Measurements from ENCODE around the gene CLEC19A.

The CLEC19A gene

GRCh38 chr16:19348125-19348524 lies 62.6 kb downstream of the CLEC19A start:
- no peak overlapping the region for H4K12ac ChIP-seq (ENCODE audit: low read depth, low read length)
- no peak for DNase-seq
- H3K9ac ChIP-seq (ENCODE audit: low read length) = no peak overlapping the region
- no peak overlapping the region for H3K14ac ChIP-seq (ENCODE audit: low read length)
- no peak overlapping the region for H2BK12ac ChIP-seq (ENCODE audit: low read length)
- H3K27ac ChIP-seq (ENCODE audit: low read depth, low read length) = no peak overlapping the region
- no CpG with 5 or more reads among the region's 6 CpGs for WGBS (ENCODE audit: extremely low coverage, insufficient coverage, insufficient read length)
- peaks cover 0 to 4% of the 10 kb centered on the region in 2 experiments for H3K4me1 ChIP-seq (ENCODE audit: control insufficient read depth in 1 of 2, insufficient read depth in 2 of 2, low read length in 2 of 2)
- no peak overlapping the region for H4K91ac ChIP-seq (ENCODE audit: low read depth, low read length)
- H3K23ac ChIP-seq (ENCODE audit: low read length) = no peak overlapping the region
- H2BK120ac ChIP-seq (ENCODE audit: insufficient read depth, low read length, poor library complexity) = no peak overlapping the region
- H2AFZ ChIP-seq (ENCODE audit: insufficient read depth, low read length, poor library complexity) = no peak overlapping the region
- no peak overlapping the region for H3K4ac ChIP-seq (ENCODE audit: low read depth, low read length)
- H3K27me3 ChIP-seq (ENCODE audit: insufficient read depth, low read length) = no peaks in the 10 kb centered on the region
- no peaks in the 10 kb centered on the region for H3K79me1 ChIP-seq (ENCODE audit: low read length)
- H3K9me3 ChIP-seq (ENCODE audit: insufficient read depth, low read depth, low read length) = no peaks in the 10 kb centered on the region
- no peak overlapping the region for H3K4me3 ChIP-seq (ENCODE audit: low read depth, low read length)
- H4K8ac ChIP-seq (ENCODE audit: low read depth, low read length) = no peak overlapping the region
- no peak overlapping the region for H3K18ac ChIP-seq (ENCODE audit: low read length)
- H3K4me2 ChIP-seq (ENCODE audit: low read length) = no peak overlapping the region
- no peaks in the 10 kb centered on the region for H3K36me3 ChIP-seq (ENCODE audit: control insufficient read depth in 1 of 2, insufficient read depth in 2 of 2, low read length in 2 of 2)
- no peak overlapping the region for H2BK5ac ChIP-seq (ENCODE audit: low read depth, low read length, poor library complexity)
- no peak overlapping the region for H2AK5ac ChIP-seq (ENCODE audit: low read length)
- no peaks in the 10 kb centered on the region for H3K79me2 ChIP-seq (ENCODE audit: control insufficient read depth, insufficient read depth, low read length, poor library complexity)

- H2BK120ac ChIP-seq (ENCODE audit: insufficient read depth, low read length, poor library complexity) = no peak overlapping the region
- peak overlapping the region; percentile 41 for H3K4me2 ChIP-seq (ENCODE audit: low read length)
- no peak overlapping the region for H3K9ac ChIP-seq (ENCODE audit: low read length)
- no peaks in the 10 kb centered on the region for H3K79me2 ChIP-seq (ENCODE audit: control insufficient read depth, insufficient read depth, low read length, poor library complexity)
- no peak overlapping the region for H2BK5ac ChIP-seq (ENCODE audit: low read depth, low read length, poor library complexity)
- H2AK5ac ChIP-seq (ENCODE audit: low read length) = no peak overlapping the region
- no peak overlapping the region for H2AFZ ChIP-seq (ENCODE audit: insufficient read depth, low read length, poor library complexity)
- H3K23ac ChIP-seq (ENCODE audit: low read length) = no peak overlapping the region
- H2BK12ac ChIP-seq (ENCODE audit: low read length) = no peak overlapping the region
- no peak overlapping the region for H4K91ac ChIP-seq (ENCODE audit: low read depth, low read length)
- H3K36me3 ChIP-seq (ENCODE audit: control insufficient read depth in 1 of 2, insufficient read depth in 2 of 2, low read length in 2 of 2) = no peaks in the 10 kb centered on the region
- no peak for DNase-seq
- H3K4ac ChIP-seq (ENCODE audit: low read depth, low read length) = no peak overlapping the region
- H3K4me3 ChIP-seq (ENCODE audit: low read depth, low read length) = no peak overlapping the region
- peaks cover 0 to 4% of the 10 kb centered on the region in 2 experiments for H3K4me1 ChIP-seq (ENCODE audit: control insufficient read depth in 1 of 2, insufficient read depth in 2 of 2, low read length in 2 of 2)
- no peaks in the 10 kb centered on the region for H3K27me3 ChIP-seq (ENCODE audit: insufficient read depth, low read length)
- H3K9me3 ChIP-seq (ENCODE audit: insufficient read depth, low read depth, low read length) = no peaks in the 10 kb centered on the region
- H4K12ac ChIP-seq (ENCODE audit: low read depth, low read length) = no peak overlapping the region
- no CpG with 5 or more reads among the region's 11 CpGs for WGBS (ENCODE audit: extremely low coverage, insufficient coverage, insufficient read length)
- H3K27ac ChIP-seq (ENCODE audit: low read depth, low read length) = no peak overlapping the region
- no peak overlapping the region for H3K14ac ChIP-seq (ENCODE audit: low read length)
- no peak overlapping the region for H3K18ac ChIP-seq (ENCODE audit: low read length)
- H3K79me1 ChIP-seq (ENCODE audit: low read length) = no peaks in the 10 kb centered on the region
- H4K8ac ChIP-seq (ENCODE audit: low read depth, low read length) = no peak overlapping the region
Measured at GRCh38 chr16:19348578-19349315, 63.2 kb downstream of the CLEC19A start.

GRCh38 chr16:19354371-19354770 lies 68.8 kb downstream of the CLEC19A start:
- Histone ChIP-seq H2BK120ac (ENCODE audit: insufficient read depth, low read length, poor library complexity) (no peak overlapping the region), H2BK12ac (ENCODE audit: low read length) (no peak overlapping the region), H3K27me3 (ENCODE audit: insufficient read depth, low read length) (no peaks in the 10 kb centered on the region), H3K4me1 (ENCODE audit: control insufficient read depth in 1 of 2, insufficient read depth in 2 of 2, low read length in 2 of 2) (peaks cover 3 to 7% of the 10 kb centered on the region in 2 experiments), H3K9me3 (ENCODE audit: insufficient read depth, low read depth, low read length) (no peaks in the 10 kb centered on the region), H2AK5ac (ENCODE audit: low read length) (no peak overlapping the region), H3K4ac (ENCODE audit: low read depth, low read length) (no peak overlapping the region), H2AFZ (ENCODE audit: insufficient read depth, low read length, poor library complexity) (no peak overlapping the region), H3K9ac (ENCODE audit: low read length) (no peak overlapping the region), H3K79me1 (ENCODE audit: low read length) (no peaks in the 10 kb centered on the region), H2BK5ac (ENCODE audit: low read depth, low read length, poor library complexity) (no peak overlapping the region), H3K36me3 (ENCODE audit: control insufficient read depth in 1 of 2, insufficient read depth in 2 of 2, low read length in 2 of 2) (no peaks in the 10 kb centered on the region), H3K14ac (ENCODE audit: low read length) (no peak overlapping the region), H3K18ac (ENCODE audit: low read length) (no peak overlapping the region), H3K27ac (ENCODE audit: low read depth, low read length) (no peak overlapping the region), H3K79me2 (ENCODE audit: control insufficient read depth, insufficient read depth, low read length, poor library complexity) (no peaks in the 10 kb centered on the region), H4K8ac (ENCODE audit: low read depth, low read length) (no peak overlapping the region), H3K4me2 (ENCODE audit: low read length) (peak overlapping the region; percentile 29), H3K23ac (ENCODE audit: low read length) (no peak overlapping the region), H4K12ac (ENCODE audit: low read depth, low read length) (no peak overlapping the region), H3K4me3 (ENCODE audit: low read depth, low read length) (no peak overlapping the region), H4K91ac (ENCODE audit: low read depth, low read length) (no peak overlapping the region)
- peak in 1 of 2 donors; percentile 50 for DNase-seq
- no CpG with 5 or more reads among the region's 2 CpGs for WGBS (ENCODE audit: extremely low coverage, insufficient coverage, insufficient read length)

DNA sequence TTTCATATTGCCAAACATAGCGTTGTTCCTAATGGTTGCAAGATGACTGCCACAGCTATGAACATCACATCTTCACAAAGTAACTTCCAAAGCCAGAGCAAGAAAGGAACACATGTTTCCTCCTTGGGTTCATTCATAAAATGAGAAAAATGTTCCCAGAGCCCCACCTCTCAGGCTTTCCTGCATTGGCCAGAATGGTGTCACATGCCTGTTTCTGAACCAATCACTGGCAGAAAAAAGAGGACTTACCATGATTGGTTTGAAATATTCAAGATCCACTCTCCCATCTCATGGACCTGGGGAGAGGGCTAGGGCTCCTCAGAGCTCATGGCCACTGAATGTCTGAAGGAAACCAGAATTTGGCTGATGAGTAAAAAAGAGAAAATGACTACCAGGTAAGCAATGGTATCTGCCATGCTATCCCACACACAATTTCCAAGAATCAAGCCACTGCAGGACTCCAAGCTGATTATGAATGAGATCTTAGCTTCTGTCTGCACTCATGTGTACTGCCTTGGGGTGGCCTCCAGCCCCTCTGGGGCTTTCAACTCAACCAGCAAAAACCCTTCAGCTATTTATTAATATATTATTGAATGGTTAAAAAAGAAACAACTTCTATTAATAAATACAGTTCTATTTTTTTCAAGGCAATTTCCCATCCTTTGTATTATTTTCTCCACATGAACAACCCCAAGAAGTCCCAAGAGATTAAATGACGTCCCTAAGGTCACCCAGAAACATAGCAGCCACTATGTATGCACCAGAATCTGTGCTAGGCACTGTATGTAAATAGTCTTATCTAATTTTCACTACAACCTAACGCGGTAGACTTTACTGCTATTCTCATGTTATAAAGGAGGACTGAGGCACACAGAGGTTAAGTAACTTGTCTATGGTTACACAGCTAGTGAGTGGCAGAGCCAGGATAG lies 70.8 kb downstream of the CLEC19A start:
- H4K12ac ChIP-seq (ENCODE audit: low read depth, low read length) = no peak overlapping the region
- H3K27me3 ChIP-seq (ENCODE audit: insufficient read depth, low read length) = no peaks in the 10 kb centered on the region
- H3K27ac ChIP-seq (ENCODE audit: low read depth, low read length) = no peak overlapping the region
- no peak overlapping the region for H3K18ac ChIP-seq (ENCODE audit: low read length)
- WGBS (ENCODE audit: extremely low coverage, insufficient coverage, insufficient read length) = no CpG with 5 or more reads among the region's 4 CpGs
- no peak overlapping the region for H2BK5ac ChIP-seq (ENCODE audit: low read depth, low read length, poor library complexity)
- H4K91ac ChIP-seq (ENCODE audit: low read depth, low read length) = no peak overlapping the region
- no peak overlapping the region for H3K4ac ChIP-seq (ENCODE audit: low read depth, low read length)
- H2AFZ ChIP-seq (ENCODE audit: insufficient read depth, low read length, poor library complexity) = no peak overlapping the region
- no peak overlapping the region for H2AK5ac ChIP-seq (ENCODE audit: low read length)
- no peak overlapping the region for H3K4me3 ChIP-seq (ENCODE audit: low read depth, low read length)
- no peaks in the 10 kb centered on the region for H3K36me3 ChIP-seq (ENCODE audit: control insufficient read depth in 1 of 2, insufficient read depth in 2 of 2, low read length in 2 of 2)
- H3K9ac ChIP-seq (ENCODE audit: low read length) = no peak overlapping the region
- no peak overlapping the region for H2BK120ac ChIP-seq (ENCODE audit: insufficient read depth, low read length, poor library complexity)
- H3K23ac ChIP-seq (ENCODE audit: low read length) = no peak overlapping the region
- no peak overlapping the region for H3K14ac ChIP-seq (ENCODE audit: low read length)
- no peak overlapping the region for H2BK12ac ChIP-seq (ENCODE audit: low read length)
- H3K9me3 ChIP-seq (ENCODE audit: insufficient read depth, low read depth, low read length) = no peaks in the 10 kb centered on the region
- no peaks in the 10 kb centered on the region for H3K79me1 ChIP-seq (ENCODE audit: low read length)
- DNase-seq = no peak
- H4K8ac ChIP-seq (ENCODE audit: low read depth, low read length) = no peak overlapping the region
- H3K79me2 ChIP-seq (ENCODE audit: control insufficient read depth, insufficient read depth, low read length, poor library complexity) = no peaks in the 10 kb centered on the region
- H3K4me1 ChIP-seq (ENCODE audit: control insufficient read depth in 1 of 2, insufficient read depth in 2 of 2, low read length in 2 of 2) = peaks cover 3 to 7% of the 10 kb centered on the region in 2 experiments
- H3K4me2 ChIP-seq (ENCODE audit: low read length) = no peak overlapping the region
